HG03280 (cell line): ENCODE measurements around the gene KAZN.

Source experiments
- ATAC-seq: cut with Tn5 transposase; IDR thresholded peaks from one replicate; pipeline ENCODE4 v1.9.1; 2021; ENCODE audit warnings: mild to moderate bottlenecking, moderate library complexity; ENCODE audit not compliant: unreplicated experiment

Gene KAZN

GRCh38 chr1:15014516-15014915, 416.0 kb downstream of the KAZN start:
- ATAC-seq, result no peak

DNA sequence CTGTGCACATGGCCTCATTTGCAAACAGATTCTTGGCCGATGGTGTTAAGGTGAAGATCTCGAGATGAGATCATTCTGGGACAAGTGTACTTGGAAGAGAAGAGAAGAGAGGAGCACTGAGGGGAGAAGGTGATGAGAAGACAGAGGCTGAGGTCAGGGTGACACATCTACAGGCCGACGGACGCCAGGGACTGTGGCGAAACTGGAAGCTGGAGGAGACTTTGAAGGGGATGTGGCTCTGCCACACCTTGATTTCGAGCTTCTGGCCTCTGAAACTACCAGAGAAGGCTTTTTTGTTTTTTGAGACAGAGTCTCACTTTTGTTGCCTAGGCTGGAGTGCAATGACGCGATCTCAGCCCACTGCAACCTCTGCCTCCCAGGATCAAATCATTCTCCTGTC, 417.5 kb downstream of the KAZN start:
- no peak for ATAC-seq

GRCh38 chr1:15016526-15016925, 418.0 kb downstream of the KAZN start:
- no peak for ATAC-seq

GRCh38 chr1:15017120-15017519, 418.6 kb downstream of the KAZN start:
- no peak for ATAC-seq

DNA sequence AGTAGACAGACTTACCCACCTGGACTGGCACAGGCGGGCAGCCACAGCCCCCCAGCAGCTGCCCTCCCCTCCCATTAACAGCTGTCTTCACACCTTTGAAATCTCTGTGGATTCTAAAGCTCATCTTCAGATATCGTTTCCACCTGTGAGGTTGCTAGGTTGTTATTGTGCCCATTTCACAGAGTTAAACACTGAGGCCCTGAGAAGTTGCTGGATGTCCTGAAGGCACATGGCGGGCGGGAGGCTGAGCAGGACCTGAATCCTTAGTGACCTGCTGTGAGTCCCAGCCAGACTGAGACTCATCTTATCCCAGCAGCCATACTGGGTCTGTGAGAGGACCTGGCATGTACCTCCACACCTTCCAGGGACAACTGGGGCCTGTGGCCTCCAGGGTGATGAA, 420.3 kb downstream of the KAZN start:
- ATAC-seq, result no peak

DNA sequence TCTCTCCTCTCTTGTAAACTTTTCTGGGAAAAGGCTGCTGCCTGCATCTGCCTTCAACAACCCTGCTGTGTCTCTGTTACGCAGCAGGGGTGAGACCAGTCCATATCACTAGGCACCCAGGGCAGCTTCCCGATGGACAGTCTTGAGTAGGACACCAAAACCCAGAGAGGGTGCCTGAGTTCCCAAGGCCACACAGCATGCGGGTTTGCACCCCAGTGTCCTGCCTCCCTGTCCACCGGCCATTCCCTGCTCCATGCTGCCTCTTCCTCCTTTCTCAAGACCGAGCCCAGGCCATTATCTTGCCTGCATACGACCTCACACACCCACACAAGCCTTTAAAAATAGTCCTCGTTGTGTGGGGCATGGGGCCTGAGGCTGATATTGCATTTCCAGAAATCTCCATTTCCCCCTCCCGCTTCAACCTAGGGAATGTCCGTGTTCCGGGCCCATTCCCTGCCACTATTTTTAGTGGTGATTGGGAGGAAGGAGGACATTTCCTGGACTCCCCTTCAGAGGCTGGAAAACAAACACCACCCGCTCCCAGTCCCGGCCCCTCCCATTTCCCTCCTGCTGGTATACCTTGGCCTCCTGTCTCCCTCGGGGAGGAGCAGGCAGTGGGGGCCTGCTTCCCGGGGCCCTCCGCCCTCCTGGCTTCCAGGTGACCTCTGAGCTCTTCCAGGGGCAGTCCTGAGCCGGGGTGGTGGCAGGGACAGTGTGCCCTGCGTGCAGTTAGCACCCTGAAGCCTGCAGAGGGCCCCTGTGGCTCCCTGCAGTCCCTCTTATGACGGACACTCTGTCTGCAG, 422.7 kb downstream of the KAZN start:
- no peak for ATAC-seq

GRCh38 chr1:15022048-15022447, 423.6 kb downstream of the KAZN start:
- ATAC-seq, result no peak

GRCh38 chr1:15023205-15023604, 424.7 kb downstream of the KAZN start:
- no peak for ATAC-seq

- ATAC-seq, result no peak
Observed at GRCh38 chr1:15023976-15024375, 425.5 kb downstream of the KAZN start.

DNA sequence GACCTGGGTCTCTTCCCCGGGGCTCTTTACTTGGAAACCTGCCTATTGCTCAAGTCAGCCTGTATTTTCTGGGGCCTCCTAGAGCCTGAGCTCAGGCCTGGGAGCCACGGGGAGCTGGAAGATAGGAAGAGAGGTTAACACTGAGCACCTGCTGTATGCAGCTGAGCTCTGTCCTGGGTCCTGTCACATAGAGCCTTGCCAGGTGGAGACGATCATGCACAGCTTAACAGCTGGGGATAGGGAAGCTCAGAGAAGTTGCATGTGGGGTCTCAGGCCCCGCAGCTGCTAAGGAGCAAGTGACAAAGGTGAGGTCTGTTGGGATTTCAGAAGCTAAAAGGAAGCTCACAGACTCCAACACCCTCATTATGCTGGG, 427.6 kb downstream of the KAZN start:
- ATAC-seq, result no peak

DNA sequence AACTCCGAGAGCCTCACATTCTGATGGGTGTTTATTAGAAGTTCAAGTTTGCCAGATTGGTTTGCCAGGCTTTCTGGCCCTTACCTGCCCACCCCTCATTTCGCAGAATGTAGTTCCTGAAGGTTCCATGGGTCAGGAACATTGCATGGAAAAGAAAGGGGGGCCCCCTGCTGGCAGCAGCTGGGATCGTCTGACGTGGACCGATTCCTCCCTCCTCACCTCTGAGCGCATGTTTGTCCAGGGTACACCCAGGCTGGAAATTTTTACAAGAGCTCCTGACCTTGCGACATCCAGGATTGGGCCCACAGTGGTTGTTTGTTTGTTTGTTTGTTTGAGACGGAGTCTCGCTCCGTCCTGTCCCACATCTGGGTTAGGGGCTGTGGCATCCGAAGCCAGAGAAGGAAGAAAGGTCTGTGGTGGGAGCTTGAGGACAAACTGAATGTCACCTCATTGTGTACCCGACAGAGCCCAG, 429.1 kb downstream of the KAZN start:
- ATAC-seq, result no peak

GRCh38 chr1:15028102-15028501, 429.6 kb downstream of the KAZN start:
- ATAC-seq, result no peak

- no peak for ATAC-seq
Observed at GRCh38 chr1:15028616-15029015, 430.1 kb downstream of the KAZN start.

- no peak for ATAC-seq
Observed at GRCh38 chr1:15029036-15029435, 430.6 kb downstream of the KAZN start.

- no peak for ATAC-seq
Observed at GRCh38 chr1:15029786-15030185, 431.3 kb downstream of the KAZN start.

DNA sequence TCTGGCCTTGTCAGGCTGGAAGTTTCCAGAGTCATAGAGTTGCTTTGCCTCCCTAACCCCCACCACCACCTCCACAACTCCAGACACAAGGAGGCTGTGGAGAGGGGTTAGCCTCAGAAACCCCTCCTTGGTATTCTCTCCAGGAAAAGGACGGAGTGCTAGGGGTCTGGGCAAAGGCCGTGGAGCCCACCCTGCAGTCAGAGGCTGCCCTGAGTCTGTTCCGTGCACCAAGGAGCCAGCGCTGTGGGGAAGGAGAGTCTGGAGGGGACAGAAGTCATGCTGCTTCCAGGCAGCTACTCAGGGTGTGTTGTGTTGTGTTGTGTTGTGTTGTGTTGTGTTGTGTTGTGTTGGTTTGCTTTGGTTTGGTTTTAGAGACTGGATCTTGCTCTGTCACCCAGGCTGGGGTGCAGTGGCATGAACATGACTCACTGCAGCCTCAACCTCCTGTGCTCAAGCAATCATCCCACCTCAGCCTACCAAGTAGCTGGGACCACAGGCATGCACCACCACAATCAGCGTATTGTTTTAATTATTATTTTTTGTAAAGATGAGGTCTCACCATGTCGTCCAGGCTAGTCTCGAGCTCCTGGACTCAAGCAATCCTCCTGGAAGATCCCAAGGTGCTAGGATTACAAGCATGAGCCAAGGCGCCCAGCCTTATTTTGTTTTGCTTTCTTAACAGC, 432.9 kb downstream of the KAZN start:
- ATAC-seq, result no peak

- no peak for ATAC-seq
Observed at GRCh38 chr1:15033264-15033663, 434.8 kb downstream of the KAZN start.

GRCh38 chr1:15034656-15035055, 436.2 kb downstream of the KAZN start:
- no peak for ATAC-seq

DNA sequence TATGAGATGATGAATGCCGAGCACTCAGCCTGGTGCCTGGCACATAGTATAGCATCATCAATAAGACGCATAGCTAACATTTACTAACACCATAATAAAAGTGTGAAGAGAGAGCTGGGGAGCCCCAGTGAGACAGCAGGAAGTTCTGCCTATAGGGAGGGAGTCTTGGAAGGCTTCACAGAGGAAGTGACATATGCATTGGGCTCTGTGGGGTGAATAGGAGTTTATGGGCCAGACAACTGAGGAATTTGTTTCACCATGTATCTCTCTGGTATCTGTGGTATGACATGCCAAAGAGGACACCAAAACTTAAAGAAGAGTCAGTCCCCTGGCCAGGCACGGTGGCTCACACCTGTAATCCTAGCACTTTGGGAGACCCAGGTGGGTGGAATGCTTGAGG, 436.8 kb downstream of the KAZN start:
- ATAC-seq, result no peak

- ATAC-seq, result no peak
Observed at GRCh38 chr1:15036101-15036500, 437.6 kb downstream of the KAZN start.

DNA sequence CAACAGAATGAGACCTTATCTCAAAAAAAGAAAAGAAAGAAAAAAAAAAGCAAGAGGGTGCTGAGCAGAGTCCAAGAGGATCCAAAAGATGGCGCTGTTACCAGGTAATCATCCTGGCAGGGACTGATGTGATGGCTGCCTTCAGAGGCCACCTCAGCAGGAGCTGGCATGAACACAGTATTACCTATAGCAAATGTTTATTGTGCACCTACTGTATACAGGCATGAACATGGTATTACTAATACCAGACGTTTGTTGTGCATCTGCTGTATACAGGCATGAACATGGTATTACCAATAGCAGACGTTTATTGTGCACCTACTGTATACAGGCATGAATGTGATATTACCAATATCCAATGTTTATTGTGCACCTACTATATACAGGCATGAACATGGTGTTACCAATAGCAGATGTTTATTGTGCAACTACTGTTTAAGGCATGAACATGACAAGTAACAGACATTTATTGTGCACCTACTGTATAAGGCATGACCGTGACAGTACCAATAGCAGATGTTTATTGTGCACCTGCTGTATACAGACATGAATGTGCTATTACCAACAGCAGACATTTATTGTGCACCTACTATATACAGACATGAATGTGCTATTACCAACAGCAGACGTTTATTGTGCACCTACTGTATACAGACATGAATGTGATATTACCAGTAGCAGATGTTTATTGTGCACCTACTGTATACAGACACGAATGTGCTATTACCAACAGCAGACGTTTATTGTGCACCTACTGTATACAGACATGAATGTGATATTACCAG, 439.9 kb downstream of the KAZN start:
- no peak for ATAC-seq
